Ramos (cell line): ENCODE results near the gene MATR3.
"Not testable (repeated sequence)": the region's sequence is repeated elsewhere in the genome, so short reads cannot be mapped to it uniquely, and the experiment has no call there.

Source experiments
- in situ Hi-C: fragments of 300-500 bp; cut with MboI; formaldehyde crosslinking; loops from one replicate; pipeline ENCODE4 v1.14.3; 2022; ENCODE audit warnings: low sequenced_read_pairs; ENCODE audit not compliant: unreplicated experiment

Gene MATR3, protein sequence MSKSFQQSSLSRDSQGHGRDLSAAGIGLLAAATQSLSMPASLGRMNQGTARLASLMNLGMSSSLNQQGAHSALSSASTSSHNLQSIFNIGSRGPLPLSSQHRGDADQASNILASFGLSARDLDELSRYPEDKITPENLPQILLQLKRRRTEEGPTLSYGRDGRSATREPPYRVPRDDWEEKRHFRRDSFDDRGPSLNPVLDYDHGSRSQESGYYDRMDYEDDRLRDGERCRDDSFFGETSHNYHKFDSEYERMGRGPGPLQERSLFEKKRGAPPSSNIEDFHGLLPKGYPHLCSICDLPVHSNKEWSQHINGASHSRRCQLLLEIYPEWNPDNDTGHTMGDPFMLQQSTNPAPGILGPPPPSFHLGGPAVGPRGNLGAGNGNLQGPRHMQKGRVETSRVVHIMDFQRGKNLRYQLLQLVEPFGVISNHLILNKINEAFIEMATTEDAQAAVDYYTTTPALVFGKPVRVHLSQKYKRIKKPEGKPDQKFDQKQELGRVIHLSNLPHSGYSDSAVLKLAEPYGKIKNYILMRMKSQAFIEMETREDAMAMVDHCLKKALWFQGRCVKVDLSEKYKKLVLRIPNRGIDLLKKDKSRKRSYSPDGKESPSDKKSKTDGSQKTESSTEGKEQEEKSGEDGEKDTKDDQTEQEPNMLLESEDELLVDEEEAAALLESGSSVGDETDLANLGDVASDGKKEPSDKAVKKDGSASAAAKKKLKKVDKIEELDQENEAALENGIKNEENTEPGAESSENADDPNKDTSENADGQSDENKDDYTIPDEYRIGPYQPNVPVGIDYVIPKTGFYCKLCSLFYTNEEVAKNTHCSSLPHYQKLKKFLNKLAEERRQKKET

DNA sequence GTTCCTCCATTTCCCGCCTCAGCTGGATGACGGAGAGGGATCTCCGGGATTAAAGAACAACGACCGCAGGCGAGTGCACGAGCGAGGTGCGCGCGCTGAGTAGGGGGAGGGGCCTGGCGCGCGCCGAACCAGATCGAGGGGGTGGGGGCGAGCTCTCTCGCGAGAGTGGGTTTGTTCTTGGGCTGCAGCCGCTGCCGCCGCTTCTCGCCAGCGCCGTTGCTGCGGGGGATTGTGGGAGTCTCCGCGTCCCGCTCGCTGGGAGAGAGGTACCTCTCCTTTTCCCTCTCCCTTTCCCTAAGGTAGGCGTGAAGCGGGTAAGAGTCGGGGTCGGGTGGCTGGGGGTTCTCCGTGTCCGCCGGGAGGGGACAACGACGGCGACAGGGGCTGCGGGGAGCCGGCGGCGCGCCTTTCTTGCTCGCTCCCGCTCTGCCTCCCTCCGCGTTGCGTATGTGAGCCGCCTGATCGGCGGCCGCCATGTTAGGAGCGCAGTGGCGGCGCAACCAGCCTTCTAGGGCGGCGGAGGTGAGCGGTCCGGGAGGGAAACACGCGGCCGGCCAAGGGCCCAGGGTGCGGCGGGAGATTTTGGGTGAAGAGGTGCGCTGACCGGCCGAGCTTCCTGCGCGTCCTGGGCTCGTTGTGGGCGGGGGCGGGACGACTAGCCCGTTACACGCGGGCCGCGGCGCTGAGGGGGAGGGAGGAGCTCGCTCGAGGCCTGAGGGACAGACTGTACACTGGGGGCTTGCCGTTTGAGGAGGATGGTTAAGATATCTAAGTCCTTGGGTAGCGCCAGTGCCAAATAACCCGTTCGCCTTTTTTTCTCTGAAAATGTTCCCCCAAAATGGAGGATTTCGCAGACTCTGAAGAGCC is at the start of gene MATR3:
Gene MATR3, plus strand, starts transcription at position 234 of the 867 bp plus-strand sequence. CDS start 13,676 bp downstream, outside the sequence.
- in situ Hi-C loops = loop anchor here (5.0 kb wide), 1 partner anchor 99 kb away; no protein-coding TSS in a partner anchor

DNA sequence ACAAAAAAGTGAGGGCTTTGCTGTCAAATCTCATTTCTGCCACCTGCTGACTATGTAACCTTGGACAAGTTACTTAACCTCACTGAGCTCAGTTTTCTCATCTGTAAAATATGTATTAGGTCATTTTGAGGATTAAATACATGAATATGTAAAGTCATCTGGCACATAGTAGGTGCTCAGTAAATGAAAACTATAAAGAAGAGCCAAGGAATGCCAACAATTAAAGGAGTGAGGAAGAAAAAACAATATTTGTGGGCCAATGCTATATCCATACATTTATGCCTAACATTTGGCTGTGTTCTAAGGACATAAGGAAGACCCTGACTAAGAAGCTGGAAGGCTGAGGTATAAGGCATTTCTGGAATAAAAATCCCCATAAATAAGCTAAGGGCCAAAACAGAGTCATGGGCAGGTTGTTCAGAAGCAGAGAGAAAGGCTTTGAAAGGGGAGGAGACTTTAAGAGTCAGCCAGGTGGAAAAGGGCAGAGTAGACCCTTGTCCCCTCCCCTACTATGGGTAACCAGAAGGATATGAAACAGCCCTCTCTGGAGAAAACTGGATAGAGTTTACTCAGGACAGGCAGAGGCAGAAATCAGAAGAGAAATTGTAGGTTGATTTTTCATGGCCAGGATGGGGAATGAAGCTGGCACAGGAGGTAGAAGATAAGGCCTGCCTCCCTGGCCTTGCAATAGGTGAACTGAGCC is 47.8 kb upstream of the MATR3 start:
- in situ Hi-C loops = no loop called here

DNA sequence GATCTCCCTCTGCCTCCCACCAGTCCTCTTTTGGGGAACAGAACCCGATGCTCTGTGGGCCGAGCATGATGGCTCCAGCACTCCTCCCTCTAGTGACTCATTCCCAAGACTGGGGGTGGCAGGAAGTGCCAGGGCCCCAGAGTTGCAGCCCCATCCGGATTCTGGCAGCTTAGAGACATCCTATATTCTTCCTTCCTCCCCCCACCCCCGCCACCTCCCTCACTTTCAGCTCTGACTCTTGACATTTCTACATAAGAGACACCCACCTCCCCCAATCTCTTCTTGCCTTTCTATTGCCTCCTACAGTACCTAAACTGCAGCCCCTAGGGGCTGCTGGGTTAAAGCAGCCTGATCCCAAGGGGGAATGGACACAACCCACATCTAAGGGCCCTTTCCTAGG is 47.1 kb upstream of the MATR3 start:
- in situ Hi-C loops = no loop called here

DNA sequence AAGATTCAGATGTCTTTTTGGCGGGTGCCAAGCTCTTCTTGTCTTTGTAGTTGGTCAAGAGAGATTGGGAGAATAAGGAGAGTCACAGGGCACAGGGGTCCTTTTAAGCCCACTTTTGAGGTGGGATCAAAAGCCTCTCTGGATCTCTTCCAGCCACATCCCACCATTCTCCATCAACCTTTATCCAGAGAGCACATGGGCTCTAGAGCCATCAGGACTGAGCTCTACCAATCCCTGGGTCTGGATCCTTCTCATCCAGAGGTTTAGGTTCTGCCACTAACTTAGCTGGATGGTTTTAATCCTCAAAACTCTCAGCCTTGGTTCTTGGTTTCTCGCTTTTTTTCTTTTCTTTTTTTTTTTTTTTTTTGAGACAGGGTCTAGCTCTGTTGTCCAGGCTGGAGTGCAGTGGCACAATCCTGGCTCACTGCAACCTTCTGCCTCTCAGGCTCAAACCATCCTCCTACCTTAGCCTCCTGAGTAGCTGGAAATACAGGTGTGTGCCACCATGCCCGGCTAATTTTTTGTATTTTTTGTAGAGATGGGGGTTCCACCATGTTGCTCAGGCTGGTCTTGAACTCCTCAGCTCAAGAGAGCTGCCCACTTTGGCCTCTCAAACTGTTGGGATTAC is 44.6 kb upstream of the MATR3 start:
- in situ Hi-C loops = no loop called here

DNA sequence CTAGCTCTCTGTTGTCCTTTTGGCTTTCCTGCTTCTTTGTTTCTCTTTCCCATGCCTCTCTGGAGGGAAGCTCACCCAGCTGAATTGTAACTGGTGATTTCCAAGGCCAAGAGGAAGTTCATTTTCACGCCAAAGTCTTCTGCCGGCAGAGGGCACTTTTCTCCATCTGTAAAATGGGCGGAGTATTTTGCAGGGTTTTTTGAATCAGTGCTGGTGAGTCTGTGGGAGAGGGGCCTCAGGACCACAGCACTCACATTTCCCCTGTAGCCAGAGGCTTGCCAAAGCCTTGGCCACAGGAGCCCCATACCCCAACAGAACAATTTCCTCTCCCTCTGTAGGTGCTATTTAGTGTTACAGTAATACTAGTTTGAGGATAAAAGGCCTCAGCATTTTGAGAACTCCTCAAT is 42.3 kb upstream of the MATR3 start:
- in situ Hi-C loops = no loop called here

DNA sequence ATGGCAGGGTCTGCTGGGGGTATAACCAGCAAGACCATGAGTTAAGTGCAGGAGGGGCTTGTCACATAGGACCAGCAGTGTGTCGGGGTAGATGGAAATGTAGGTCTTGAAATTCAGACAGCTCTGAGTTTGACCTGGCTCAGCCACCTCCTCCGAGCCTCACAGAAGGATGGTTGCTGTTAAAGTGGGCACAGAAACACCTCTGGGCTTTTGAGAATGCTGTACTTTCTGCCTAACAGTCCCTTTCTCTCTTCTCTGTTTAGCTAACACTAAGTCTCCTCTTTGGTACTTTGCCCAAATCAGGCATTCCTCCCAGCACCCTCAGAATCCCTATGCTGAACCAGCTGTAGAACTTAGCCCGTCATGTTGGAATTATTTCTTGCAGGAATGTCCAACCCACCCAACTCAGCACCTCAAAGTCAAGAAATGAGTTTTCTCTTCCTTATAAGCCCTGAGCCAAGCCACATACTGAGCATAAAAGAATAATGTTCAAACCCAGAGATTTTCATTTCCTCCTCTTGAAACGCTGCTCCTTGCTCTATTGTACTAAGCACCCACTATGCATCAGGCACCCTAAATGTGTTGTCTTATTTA is 41.7 kb upstream of the MATR3 start:
- in situ Hi-C loops = no loop called here

DNA sequence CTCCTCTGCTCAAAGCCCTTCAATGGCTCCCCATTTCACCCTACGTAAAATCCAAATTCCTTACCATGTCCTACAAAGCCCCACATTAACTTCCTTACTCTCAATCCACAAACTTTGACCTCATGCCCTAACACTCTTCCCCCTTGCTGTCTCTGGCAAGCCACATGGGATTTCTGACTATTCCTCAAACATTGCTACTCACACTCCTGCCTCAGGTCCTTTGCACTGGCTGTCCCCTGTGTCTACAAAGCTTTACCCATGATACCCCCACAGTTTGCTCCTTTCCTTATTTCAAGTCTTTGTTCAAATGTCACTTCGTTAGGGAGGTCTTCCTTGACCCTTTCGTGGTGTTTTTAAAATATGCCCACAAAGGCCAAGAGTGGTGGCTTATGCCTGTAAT is 40.4 kb upstream of the MATR3 start:
- in situ Hi-C loops = no loop called here

DNA sequence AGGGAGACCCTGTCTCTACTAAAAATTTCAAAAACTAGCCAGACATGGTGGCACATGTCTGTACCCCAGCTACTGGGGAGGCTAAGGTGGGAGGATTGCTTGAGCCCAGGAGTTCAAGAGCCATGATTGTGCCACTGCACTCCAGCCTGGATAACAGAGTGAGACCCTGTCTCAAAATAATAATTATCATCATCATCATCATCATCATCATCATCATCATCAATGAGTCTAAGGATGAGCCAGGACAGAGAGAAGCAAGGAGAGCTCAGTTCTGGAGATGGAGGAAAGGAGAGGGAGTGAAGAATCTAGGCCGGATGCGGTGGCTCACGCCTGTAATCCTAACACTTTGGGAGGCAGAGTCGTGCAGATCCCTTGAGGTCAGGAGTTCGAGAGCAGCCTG is 36.7 kb upstream of the MATR3 start:
- in situ Hi-C loops = no loop called here

DNA sequence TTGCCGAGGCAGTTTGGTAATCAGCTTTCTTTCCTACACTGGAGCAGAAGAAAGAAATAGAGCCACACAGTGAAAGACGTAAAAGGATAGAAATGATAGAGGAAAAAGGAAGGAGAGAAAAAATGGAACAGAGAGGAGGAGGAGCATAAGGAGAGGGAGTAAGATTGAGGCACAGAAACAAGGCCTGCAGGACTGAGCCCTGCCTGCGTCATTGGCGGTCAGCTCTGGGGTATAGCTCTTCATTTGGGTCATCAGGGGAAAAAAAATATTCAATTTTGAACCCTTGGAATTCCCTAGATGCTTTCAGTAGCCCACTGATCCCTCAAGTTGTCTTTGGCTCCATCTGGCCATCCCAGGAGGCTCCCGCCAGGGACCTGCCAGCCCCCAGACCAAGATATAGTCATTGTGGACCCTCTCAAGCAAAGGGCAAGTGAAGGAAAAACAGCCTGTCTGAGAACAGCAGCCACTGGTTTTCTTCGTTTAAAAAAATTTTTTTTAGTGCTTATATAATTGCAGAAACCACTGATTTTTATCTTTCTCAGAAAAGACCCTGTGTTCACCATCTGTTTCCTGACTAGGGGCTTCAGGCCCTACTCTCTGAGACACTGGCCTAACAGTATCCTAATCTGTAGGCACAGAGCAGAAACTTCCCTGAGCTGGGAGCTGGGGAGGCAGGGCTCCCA is 31.3 kb upstream of the MATR3 start:
- in situ Hi-C loops = no loop called here

DNA sequence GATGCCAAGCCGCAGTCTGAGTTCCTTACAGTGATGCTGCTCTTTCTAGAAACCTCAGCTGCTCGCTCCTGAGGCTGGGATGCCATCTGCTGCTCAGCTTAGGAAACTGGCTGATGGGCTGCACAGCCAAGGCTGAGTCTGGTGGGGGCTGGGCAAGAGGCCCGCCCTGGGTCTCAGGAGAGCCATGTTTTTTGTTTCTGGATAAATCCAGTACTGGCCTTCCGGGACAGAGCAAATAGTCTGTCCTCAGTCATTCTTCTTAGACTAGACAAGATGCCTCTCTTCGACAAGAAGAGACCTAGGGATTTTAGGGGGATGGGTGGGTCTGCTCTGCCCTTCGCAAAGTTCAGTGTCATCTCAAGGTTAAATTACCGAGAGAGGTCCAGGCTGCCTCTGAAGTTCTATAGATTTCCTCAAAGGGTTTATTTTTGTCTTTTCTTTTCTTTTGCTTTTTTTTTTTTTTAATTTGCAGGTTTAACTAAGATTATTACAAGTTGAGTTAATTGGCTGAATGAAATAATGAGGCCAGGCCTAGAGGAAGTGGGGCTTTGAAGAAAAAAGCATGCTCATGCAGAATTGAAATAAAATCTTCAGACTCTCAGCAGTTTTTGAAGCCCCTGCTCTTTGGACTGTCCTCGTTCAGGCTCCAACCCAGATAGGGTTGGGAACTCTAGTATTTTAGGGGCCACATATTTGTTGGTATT is 30.6 kb upstream of the MATR3 start:
- in situ Hi-C loops = no loop called here

DNA sequence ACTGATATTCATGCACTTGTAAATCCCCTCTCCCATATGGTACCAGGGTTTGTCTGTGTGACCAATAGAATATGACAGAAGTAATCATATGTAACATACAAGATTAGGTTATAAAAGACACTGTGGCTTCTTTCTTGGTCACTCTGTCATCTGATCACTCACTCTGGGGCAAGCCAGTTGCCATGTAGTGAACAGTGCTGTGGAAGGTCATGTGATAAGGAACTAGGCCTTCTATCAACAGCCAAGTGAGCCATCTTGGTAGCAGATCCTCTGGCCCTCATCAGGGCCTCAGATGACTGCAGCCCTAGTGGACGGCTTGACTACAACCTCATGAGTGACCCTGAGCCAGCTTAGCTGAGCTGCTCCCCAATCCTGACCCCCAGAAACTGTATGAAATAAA is 30.0 kb upstream of the MATR3 start:
- in situ Hi-C loops = no loop called here

DNA sequence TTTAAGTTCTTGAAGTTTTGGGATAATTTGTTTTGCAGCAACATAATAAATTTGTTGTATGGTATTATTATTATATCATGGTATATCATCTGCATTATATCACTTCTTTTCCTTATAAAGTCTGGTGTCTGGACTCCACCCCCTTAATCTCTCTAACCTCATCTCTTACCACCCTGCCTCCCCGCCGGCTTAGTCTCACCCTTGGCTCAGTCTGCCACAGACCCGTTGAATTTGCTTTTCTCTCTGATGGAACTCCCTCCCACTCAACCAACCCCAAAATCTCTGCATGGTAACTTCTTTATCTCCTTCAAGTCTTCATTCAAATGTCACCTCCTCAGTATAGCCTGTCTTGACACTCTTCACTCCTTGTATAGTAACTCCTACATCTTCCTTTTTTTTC is 29.6 kb upstream of the MATR3 start:
- in situ Hi-C loops = no loop called here

DNA sequence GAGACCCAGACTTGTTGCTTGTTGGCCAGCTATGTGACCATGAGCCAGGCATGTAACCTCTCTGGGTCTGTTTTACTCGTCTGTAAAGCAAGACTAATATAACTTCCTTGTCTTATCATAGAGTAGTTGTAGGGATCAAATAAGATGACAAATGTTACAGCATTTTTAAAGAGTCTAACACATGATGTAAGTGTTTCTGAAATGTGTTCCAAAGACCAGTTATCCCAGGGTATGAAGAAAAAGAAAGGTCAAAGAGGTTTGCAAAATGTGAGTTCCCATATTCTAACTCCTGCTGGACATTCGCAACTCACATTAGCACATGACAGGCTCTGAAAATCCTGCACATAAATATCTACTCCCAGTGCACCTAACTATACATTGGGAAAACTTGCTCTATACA is 28.5 kb upstream of the MATR3 start:
- in situ Hi-C loops = no loop called here

DNA sequence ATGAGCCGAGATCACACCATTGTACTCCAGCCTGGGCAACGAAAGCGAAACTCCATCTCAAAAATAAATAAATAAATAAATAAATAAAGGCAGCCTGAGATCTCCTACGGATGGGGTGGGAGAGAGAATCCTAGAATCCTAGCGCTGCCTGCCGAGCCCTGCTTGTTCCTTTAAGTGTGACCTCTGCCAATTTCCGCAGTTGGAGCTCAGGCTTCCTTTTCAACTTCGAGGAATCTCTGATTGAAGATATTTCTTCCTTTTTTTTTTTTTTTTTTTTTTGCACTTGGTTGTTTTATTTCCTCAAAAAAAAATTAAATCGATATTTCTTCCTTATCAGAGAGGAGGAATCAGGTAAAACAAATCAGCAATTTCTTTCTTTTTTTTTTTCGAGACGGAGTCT is 27.3 kb upstream of the MATR3 start:
- in situ Hi-C loops = no loop called here

DNA sequence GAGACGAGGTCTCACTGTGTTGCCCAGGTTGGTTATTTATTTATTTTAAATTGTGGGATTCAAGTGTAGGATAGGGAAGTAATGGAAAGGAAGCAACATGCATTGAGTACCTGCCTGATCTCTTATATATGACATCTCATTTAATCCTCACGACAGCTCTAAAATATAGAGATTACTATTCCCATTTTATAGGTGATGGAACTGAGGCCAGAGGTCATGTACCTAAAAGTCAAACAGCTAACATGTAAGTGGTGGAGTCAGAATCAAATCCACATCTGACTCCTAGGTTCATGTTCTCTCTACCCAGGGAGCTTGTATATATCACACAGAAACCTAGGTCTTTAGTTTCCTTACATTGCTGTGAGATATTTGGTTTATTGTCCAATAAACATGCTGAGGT is 26.1 kb upstream of the MATR3 start:
- in situ Hi-C loops = no loop called here

DNA sequence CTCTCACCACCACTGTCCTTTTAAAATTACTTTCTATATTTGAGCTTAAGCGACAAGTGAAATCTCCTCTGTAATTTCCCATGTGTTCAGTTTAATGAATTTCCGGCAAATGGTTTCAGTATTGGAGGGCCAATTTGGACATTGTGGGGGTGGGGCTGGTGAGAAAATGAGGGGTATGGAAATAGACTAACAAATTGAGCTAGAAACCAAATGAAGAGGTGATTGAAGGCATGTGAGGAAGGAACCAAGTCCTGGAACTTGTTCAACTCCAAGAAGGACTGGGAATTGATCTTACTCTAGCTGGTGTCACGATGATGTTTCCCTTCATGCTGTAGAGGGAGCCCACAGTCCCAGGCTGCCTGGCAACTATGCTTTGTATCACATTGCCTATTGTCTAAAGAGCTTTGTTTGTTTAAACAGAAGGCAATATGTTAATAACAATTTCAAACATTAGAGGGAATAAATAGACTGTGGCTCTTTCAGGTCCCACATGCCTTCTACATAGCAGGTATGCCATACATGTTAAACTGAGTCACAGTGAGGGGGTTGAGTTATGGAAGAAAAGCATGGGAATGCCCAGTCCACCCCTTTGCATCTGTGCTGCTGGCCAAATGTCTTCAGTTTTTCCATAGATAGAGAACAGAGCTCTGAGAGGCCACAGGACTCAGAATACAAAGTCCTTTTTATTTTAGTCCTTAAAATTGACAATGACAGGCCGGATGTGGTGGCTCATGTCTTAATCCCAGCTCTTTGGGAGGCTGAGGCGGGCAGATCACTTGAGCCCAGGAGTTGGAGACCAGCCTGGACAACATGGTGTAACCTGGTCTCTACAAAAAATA is 25.0 kb upstream of the MATR3 start:
- in situ Hi-C loops = no loop called here

DNA sequence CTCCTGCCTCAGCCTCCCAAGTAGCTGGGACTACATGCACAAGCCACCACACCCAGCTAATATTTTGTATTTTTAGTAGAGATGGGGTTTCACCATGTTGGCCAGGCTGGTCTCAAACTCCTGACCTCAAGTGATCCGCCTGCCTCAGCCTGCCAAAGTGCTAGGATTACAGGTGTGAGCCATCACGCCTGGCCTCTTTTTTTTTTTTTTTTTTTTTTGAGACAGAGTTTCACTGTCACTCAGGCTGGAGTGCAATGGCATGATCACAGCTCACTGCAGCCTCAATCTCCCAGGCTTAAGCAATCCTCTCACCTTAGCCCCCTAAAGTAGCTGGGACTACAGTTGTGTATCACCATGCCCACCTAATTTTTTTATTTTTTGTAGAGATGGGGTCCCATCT is 22.8 kb upstream of the MATR3 start:
- in situ Hi-C loops = not testable (repeated sequence)
